ENCODE data around the gene MT2A.

DNA sequence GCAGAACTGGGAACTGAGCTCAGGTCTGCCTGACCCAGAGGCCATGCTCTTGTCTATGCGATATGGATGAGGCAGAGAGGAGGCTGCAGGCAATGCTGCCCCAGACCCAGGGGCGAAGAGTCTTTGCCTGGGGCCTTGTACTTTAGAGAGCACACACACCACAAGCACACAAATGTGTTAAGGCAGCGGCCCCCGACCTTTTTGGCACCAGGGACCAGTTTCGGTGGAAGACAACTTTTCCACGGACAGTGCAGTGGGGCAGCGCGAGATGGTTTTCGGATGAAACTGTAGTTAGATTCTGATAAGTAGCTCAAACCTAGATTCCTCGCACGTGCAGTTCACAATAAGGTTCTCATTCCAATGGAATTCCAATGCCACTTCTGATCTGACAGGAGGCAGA is 36.9 kb upstream of the MT2A start:
- TF ChIP-seq, protein P1, sequence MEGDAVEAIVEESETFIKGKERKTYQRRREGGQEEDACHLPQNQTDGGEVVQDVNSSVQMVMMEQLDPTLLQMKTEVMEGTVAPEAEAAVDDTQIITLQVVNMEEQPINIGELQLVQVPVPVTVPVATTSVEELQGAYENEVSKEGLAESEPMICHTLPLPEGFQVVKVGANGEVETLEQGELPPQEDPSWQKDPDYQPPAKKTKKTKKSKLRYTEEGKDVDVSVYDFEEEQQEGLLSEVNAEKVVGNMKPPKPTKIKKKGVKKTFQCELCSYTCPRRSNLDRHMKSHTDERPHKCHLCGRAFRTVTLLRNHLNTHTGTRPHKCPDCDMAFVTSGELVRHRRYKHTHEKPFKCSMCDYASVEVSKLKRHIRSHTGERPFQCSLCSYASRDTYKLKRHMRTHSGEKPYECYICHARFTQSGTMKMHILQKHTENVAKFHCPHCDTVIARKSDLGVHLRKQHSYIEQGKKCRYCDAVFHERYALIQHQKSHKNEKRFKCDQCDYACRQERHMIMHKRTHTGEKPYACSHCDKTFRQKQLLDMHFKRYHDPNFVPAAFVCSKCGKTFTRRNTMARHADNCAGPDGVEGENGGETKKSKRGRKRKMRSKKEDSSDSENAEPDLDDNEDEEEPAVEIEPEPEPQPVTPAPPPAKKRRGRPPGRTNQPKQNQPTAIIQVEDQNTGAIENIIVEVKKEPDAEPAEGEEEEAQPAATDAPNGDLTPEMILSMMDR (IDR thresholded peaks at IDR 0.05) = no peak
- no peak for TF ChIP-seq POLR2A (IDR thresholded peaks at IDR 0.05)
